Fibroblast of pulmonary artery (primary cell): ENCODE results near the gene KRTAP5-11.
"Not testable (repeated sequence)": the region's sequence is repeated elsewhere in the genome, so short reads cannot be mapped to it uniquely, and the experiment has no call there.

Experiments
- DNase-seq: peaks from one replicate; pipeline ENCODE4 v3.0.0-alpha.2; 2010; ENCODE audit warnings: low read depth
- H3K4me3 ChIP-seq: replicated peaks from 2 replicates; pipeline ENCODE4 v1.5.1; 2011; ENCODE audit warnings: low read depth, mild to moderate bottlenecking, control low read depth, low read length, moderate library complexity
- CTCF ChIP-seq: IDR thresholded peaks from 2 replicates; pipeline ENCODE4 v1.5.1; 2011; ENCODE audit warnings: mild to moderate bottlenecking, control low read depth, low read length, inconsistent platforms; ENCODE audit errors: missing control alignments

The KRTAP5-11 gene

DNA sequence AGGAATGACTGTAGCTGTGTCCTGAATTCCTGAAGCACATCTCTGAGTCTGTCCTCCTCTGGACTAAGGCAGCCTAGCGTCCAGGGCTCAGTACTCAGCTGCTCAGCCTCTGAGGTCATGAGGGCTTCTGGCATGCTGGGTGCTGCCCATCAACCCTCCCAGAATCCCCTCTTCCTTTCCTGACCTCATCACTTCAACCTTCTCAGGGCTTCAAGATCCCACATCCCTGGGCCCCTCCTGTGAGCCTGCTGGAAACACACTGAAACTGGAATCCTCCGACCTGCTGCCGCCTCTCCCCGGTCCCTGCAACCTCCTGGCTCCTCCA is 44.0 kb downstream of the KRTAP5-11 start:
- DNase-seq = no peak
- no peak overlapping the region for H3K4me3 ChIP-seq
- no peak for TF ChIP-seq CTCF

GRCh38 chr11:71537977-71538665 is 44.6 kb downstream of the KRTAP5-11 start, which contains the start of gene KRTAP5-8:
Gene KRTAP5-8, plus strand, starts transcription at chr11:71538025. Its CDS starts 31 bp downstream, at chr11:71538056.
- not testable (repeated sequence) for H3K4me3 ChIP-seq, DNase-seq

DNA sequence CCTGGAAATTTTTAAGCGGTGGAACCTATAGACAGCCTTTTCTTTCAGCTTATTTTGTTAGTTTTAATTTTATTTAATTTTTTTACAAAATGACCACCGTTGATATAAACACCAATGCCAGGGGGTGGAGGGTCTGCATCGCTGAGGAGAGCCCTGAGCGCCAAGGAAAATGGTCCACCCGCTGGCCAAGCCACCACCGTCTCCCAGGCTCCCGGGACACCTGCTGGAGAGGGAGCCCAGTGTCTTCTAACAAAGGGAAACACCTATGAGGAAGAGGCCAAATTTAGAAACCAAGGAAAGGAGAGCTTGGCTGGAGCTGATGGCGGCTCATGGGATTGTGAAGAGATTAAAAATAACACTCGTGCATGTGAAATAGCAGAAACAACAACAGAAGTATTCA is 45.1 kb downstream of the KRTAP5-11 start:
- no peak for DNase-seq
- no peak overlapping the region for H3K4me3 ChIP-seq
- no peak for TF ChIP-seq CTCF

DNA sequence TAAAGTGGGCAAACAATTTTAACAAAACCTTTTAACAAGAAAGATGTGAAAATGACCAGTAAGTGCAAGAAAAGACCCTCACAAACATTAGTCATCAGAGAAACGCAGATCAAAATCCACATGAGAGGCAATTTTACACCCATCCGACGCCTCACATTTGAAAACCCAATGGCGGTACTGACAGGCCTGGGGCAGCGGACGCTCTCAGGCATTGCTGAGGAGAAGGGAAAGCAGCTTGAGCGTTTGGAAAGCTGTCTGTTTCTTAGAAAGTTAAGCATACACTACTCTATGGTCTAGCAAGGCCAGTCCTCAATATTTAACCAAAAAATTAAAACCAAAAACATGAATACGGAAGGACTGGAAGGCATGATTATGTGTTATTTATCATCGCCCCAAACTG is 46.9 kb downstream of the KRTAP5-11 start:
- H3K4me3 ChIP-seq = no peak overlapping the region
- DNase-seq = no peak
- TF ChIP-seq CTCF = no peak

DNA sequence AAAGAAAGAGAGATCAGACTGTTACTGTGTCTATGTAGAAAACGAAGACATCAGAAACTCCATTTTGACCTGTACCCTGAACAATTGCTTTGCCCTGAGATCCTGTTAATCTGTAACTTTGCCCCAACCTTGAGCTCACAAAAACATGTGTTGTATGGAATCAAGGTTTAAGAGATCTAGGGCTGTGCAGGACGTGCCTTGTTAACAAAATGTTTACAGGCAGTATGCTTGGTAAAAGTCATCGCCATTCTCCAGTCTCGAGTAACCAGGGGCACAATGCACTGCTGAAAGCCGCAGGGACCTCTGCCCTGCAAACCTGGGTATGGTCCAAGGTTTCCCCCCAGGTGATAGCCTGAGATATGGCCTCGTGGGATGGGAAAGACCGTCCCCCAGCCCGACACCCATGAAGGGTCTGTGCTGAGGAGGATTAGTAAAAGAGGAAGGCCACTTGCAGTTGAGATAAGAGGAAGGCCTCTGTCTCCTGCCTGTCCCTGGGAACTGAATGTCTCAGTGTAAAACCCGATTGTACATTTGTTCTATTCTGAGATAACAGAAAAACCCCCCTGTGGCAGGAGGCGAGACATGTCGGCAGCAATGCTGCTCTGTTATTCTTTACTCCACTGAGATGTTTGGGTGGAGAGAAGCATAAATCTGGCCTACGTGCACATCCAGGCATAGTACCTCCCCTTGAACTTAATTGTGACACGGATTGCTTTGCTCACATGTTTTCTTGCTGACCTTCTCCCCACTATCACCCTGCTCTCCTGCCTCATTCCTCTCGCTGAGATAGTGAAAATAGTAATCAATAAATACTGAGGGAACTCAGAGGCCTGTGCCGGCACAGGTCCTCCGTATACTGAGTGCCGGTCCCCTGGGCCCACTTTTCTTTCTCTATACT is 47.7 kb downstream of the KRTAP5-11 start:
- DNase-seq = not testable (repeated sequence)

DNA sequence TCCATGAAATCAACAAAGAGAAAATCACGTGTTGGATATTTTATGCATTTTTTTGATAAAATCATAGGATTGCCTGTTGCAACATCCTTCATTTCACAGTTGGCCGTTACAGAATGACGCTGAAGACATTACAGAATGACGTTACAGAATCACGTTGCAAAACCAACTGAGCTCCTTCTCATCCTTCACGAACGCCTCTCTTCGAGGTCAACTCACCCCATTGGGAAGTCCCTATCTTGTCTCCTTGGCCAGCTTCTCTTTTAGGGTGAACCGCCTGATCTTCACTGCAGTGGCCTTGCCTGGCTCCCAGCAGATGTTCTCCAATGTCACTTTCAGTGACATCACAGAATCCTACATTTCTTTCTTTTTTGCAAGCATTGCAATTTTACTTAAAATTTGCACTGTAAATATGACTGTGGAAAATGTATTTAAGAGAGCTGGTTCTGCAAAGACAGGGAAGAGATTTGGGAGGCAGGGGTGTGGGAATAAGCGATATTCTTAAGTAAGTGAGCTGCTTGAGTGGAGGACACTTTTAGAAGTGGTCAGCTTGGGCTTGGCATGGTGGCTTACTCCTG is 50.6 kb downstream of the KRTAP5-11 start:
- TF ChIP-seq CTCF = no peak
- no peak overlapping the region for H3K4me3 ChIP-seq
- no peak for DNase-seq

More for the DNA sequence above, 47.7 kb downstream of the KRTAP5-11 start:
- not testable (repeated sequence) for H3K4me3 ChIP-seq
